GM18951 (cell line): ENCODE results near the gene CCM2.

Experiments
- POLR2A ChIP-seq: IDR thresholded peaks from 4 replicates; pipeline ENCODE4 v1.6.1; 2011; ENCODE audit warnings: mild to moderate bottlenecking; ENCODE audit not compliant: insufficient read length, insufficient read depth; ENCODE audit errors: extremely low read depth
- in situ Hi-C: fragments of 300-500 bp; cut with MboI; formaldehyde crosslinking; loops from one replicate; pipeline ENCODE4 v1.12.0; 2022; ENCODE audit warnings: low sequenced_read_pairs, mixed read lengths, inconsistent platforms; ENCODE audit not compliant: unreplicated experiment

The CCM2 gene

DNA sequence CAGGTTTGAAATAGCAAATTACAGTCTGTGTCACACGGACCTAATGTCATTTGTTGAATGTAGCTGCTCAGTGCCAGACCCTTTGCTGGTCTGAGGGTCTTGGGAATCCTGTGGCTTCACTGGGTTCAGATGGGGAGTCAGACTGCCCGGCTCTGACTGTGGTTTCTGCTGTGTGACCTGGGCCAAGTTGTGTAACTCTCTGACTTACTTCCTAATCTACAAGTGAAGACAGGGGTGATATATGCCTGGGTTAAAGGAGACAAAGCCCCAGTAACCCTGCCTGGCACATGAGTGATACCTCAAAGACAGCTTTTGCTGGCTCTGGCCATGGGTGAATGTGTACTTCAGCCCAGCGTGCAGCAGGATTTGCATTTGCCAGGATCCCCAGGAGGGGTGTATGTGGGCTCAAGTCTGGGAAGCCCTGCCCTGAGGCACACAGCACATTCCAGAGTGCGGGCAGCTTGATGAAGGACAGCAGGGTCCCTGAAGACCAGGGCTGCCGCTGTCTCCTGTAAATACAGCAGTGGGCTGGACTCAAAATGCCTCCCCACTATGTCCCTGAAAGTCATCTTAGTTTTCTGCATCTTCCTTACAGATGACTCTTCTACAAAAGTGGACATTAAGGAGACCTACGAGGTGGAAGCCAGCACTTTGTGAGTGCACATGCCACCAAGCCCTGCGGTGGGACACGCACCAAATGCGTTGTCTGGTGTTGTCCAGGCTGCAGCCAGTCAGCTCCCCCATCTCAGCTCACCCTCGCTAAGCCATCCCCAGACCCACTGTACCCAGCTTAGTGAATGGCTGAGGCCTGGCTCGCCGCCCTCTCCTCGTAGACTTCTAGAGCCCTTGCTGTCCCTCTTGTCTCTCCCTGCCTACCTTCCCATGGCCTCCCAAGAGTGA lies 72.4 kb downstream of the CCM2 start:
- TF ChIP-seq POLR2A: no peak
- in situ Hi-C loops: no loop called here

DNA sequence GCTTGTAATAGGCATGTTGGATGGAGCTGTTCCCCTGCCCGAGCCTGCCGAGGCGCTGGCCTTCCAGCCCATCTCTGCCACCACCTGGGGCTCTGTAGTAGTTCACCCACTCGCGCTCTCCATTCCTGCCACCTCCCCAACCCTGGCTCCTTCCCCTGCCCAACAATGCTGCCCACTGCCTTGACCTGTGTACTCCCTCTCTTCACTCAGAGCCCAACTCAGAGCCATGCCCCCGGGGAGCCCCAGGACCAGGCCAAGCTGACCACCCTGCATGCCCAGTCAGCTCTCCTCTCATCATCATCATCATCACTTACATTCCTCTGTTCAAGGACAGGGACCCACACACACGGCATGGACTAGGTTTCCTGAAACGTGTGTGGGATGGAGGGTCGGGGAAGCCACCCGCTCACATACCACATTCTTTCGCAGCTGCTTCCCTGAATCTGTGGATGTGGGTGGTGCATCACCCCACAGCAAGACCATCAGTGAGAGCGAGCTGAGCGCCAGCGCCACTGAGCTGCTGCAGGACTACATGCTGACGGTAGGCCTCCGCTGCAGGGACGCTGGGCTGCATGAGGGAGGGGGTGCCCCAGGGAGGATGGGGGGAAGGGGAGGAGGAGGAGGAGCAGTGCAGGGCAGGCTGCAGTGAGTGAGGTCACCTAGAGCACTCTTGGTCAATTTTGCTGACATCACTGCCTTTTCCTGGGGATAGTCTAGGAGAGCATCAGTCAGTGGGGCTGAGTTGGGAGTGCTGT lies 73.2 kb downstream of the CCM2 start:
- in situ Hi-C loops: no loop called here
- TF ChIP-seq POLR2A: no peak

DNA sequence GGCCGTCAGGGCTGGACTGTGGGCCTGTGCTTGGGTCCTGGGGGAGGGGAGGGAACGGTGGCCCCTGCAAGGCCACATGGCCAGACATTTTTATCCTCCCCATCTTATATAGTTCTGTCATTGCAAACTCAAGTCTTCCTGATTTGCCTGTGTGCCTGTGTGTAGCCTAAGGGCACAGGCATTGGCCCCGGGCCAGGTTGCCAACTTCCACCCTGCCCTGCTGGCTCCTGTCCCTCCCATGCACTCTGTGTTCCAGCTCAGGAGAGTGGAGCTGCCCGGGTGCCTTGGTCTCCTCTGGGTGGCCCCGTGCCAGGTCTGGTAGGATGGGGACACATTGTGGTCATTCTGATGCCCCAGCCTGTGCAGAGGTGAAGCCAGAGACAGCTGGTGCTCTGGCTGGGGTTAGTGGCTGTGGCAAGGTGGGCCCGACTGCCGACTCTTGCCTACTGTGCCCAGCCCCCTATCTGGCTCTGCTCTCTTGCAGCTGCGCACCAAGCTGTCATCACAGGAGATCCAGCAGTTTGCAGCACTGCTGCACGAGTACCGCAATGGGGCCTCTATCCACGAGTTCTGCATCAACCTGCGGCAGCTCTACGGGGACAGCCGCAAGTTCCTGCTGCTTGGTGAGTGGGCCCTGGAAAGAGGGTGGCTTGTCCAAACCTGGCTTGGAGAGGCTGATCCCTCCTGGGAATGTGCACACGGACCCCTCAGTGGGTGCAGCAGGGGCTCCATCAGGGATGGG lies 74.0 kb downstream of the CCM2 start:
- in situ Hi-C loops: no loop called here

DNA sequence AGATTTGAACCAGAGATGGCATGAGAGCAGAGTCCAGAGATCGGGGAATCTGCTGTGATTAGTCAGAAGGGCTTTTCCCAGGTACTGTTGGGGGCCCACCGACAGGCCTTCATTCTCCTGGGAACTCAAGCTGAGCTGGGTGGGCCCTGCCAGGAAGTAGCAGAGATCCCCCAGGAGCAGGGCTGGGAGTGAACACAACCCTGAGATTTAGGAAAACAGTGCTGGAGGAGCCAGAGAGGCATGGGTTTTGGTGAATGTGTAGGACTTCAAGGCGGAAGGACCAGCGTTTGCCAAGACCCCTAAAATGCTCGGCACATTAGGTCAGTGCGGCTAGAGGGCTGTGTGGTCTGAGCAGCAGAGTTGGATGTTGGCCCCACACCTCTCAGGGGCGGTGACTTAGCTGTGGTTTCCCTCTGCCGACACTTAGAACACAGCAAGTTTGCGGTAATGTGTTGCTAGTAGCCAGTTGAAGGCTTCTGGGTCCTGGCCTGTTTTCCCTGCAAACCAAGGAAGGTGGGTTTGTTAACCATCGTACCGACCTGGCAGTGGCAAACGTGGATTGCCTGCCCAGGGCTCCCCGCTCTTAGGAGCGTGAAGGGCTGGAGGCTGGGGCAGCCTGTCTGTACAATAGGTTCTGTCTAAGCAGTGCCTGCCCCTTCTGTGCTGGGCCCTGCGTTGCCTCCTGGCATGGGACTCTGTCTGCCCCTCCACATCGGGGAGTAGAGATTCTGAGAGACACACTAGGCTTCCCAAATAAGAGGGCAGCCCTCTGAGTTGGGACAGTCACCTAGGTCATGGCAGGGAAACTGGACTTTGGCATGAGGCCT lies 74.7 kb downstream of the CCM2 start:
- TF ChIP-seq POLR2A: no peak
- in situ Hi-C loops: no loop called here

More for the DNA sequence above, 74.0 kb downstream of the CCM2 start:
- no peak for TF ChIP-seq POLR2A

DNA sequence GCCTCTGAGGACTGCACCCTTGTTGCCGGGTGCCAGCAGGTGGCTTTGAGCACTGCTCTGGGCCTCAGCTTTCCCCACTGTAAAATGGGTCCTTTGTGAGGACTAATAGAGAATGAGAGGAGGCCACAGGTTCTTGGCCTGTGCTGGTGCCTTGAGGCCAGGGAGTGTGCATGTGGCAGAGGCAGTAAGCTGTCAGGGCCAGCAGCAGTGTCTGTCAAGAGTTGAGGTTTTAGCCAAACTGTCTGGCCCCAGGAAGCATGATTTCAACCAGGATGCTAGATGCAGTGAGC lies 75.3 kb downstream of the CCM2 start:
- TF ChIP-seq POLR2A: no peak
- in situ Hi-C loops: no loop called here

DNA sequence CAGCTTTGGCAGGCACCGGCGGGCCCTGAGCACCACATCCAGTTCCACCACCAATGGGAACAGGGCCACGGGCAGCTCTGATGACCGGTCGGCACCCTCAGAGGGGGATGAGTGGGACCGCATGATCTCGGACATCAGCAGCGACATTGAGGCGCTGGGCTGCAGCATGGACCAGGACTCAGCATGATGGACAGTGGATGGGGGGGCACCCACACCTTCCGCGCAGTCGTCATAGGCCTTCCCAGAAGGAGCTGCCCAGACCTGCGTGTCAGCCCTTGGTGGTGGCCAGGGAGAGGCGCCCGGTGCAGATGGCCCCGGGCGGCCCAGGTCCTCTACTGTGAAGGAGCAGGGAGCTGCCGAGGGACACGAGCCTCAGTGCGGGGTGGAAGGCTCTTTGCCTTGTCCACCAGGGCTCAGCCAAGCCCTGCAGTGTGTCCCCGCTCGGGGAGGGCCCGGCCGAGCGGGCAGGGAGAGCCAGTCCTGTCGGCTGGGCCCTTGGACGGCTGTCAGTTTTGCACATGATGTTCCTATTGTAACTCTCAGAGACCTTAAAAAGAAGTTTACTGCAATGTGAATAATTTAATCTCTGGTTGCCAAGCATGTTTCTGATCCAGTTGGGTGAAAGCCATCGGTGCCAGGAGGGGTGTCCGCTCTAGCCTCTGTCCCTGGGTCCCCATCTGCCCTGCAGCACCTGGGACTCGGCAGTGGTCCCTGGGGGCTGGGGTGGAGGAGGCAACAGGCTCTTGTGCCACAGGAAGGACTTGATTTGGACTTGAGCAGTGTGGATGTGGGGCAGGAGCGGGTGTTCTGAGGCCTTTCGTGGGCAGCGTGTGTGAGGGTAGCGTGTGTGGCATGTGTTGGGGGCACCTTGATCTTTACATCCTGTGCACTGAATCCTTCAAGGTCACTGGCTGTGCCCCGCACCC lies 76.1 kb downstream of the CCM2 start:
- peak; percentile 0 for TF ChIP-seq POLR2A
- in situ Hi-C loops: no loop called here

DNA sequence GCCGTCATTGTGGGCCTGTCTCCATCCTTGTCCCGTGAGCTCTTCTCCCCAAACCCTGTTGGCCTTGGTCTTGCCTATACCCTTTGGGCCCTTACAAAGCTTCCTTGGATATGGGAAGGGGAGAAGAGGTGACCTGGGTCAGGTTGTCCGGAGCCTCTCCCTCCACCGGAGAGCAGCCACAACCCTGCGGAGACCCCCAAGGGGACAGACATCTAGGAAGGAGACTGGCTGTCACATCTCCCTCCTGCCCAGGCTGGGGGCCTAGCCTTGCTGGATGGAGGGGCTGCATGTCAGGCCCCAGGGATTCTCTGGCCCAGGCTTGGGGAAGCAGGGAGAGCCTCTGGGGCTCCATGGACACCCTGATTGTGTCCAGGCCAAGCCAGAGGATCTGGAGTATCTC lies 76.9 kb downstream of the CCM2 start:
- TF ChIP-seq POLR2A: no peak
- in situ Hi-C loops: no loop called here

DNA sequence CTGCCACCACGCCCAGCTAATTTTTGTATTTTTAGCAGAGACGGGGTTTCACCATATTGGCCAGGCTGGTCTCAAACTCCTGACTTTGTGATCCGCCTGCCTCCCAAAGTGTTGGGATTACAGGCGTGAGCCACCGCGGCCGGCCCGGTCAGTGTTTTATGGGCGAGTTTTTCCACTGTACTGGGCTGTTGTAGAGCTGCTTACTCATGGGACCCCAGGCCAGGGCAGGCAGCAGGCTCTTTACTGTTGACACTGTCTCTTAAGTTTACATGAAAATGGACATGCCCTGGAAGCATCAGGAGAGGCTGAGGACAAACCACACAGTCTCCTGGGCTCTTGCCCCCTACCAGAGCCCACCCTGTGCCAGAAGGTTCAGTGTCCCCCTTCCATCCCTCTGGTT lies 77.6 kb downstream of the CCM2 start:
- no peak for TF ChIP-seq POLR2A
- in situ Hi-C loops: no loop called here

DNA sequence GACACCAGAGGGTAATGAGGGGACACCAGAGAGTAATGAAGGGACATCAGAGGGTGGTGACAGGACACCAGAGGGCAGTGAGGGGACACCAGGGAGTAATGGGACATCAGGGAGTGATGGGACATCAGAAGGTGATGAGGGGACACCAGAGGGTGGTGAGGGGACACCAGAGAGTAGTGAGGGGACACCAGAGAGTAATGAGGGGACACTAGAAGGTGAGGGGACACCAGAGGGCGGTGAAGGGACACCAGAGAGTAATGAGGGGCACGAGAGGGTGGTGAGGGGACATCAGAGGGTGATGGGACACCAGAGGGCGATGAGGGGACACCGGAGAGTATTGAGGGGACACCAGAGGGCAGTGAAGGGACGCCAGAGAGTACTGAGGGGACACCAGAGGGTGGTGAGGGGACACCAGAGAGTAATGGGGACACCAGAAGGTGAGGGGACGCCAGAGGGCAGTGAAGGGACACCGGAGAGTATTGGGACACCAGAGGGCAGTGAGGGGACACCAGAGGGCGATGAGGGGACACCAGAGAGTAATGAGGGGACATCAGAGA lies 78.2 kb downstream of the CCM2 start:
- TF ChIP-seq POLR2A: peak; percentile 15
- in situ Hi-C loops: no loop called here

DNA sequence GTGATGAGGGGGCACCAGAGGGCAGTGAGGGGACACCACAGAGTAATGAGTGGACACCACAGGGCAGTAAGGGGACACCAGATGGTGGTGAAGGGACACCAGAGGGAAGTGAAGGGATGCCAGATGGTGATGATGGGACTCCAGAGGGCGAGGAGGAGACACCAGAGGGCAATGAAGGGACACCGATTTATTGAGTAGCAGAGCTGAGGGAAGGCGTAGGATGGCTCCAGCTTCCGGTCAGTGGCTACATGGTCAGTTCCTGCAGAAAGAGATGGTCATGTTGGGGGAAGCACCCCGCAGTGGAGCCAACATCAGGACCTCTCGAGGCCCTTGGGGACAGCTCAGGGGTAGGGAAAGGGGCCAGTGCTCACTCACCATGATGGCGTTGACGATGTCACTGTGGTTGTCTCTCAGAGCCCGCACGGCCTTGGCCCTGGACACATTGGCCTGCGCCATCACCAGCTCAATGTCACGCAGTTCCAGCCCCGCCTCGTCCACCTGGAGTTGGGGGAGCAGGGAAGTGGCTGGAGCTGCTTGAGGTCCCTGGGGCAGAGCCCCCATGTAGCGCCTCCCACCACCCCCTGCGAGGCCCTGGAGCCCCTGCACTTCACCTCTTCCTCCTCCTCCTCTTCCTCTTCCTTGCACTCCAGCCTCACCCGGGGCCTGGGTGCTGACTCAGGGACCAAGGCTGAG lies 80.4 kb downstream of the CCM2 start:
- in situ Hi-C loops: no loop called here
- no peak for TF ChIP-seq POLR2A
